Stomach (tissue), 4 donors: ENCODE data around the gene TAS2R8.

Source experiments
- CTCF ChIP-seq, 7 experiments: fragments of 450-650 bp in 4 of 7; fragments of 200-600 bp in 3 of 7; sonication (generic) in 3 of 7; IDR thresholded peaks; one replicate each; pipeline ENCODE4 v1.5.1; 2016 to 2019; ENCODE audit warnings: antibody characterized with exemption in 7 of 7, control low read depth in 2 of 7, mild to moderate bottlenecking in 1 of 7
- EP300 ChIP-seq: sonication (generic); formaldehyde crosslinking; IDR thresholded peaks from one replicate; pipeline ENCODE4 v1.6.1; 2017; ENCODE audit warnings: antibody characterized with exemption
- POLR2A ChIP-seq, 4 donors: fragments of 450-650 bp; IDR thresholded peaks; one replicate each; pipeline ENCODE4 v1.6.1; 2016; ENCODE audit warnings: antibody characterized with exemption in 4 of 4, control low read depth in 2 of 4, mild to moderate bottlenecking in 1 of 4, moderate library complexity in 1 of 4
- POLR2AphosphoS5 ChIP-seq, 3 donors: sonication (generic); formaldehyde crosslinking; IDR thresholded peaks; one replicate each; pipeline ENCODE4 v1.6.1; 2016; ENCODE audit warnings: antibody characterized with exemption in 3 of 3

DNA sequence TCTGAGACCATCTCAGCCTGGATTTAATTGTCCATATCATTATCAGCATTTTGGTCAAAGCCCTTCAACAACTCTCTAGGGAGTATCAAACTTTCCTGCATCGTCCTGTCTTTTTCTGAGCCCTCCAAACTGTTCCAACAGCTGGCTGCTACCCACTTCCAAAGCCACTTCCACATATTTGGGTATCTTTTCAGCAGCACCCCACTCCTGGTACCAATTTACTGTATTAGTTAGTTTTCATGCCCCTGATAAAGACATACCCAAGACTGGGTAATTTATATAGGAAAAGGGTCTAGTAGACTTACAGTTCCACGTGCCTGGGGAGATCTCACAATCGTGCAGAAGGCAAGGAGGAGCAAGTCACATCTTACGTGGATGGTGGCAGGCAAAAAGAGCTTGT, 50.9 kb downstream of the TAS2R8 start:
- TF ChIP-seq CTCF (IDR thresholded peaks at IDR 0.05), result no peak
- TF ChIP-seq POLR2AphosphoS5 (IDR thresholded peaks at IDR 0.05), result no peak
- TF ChIP-seq EP300, result no peak
- no peak for TF ChIP-seq POLR2A (IDR thresholded peaks at IDR 0.05)
